NCI-H345 (cell line): Measurements from ENCODE around the gene BSN.

Experiments
- DNase-seq: peaks from one replicate; lab custom pipeline; 2025; lab: John Stamatoyannopoulos, UW

BSN gene

GRCh38 chr3:49654955-49655556 lies 100.8 kb downstream of the BSN start:
- peak; percentile 83 for DNase-seq

GRCh38 chr3:49655731-49656285 lies 101.5 kb downstream of the BSN start:
- DNase-seq = no peak

- no peak for DNase-seq
These were observed 102.3 kb downstream of the BSN start for GRCh38 chr3:49656541-49657112.

GRCh38 chr3:49657208-49657915 lies 103.1 kb downstream of the BSN start:
- no peak for DNase-seq

GRCh38 chr3:49658711-49659110 lies 104.4 kb downstream of the BSN start:
- DNase-seq = no peak

- DNase-seq = no peak
These were observed 105.5 kb downstream of the BSN start for GRCh38 chr3:49659756-49660155.

- no peak for DNase-seq
These were observed 107.0 kb downstream of the BSN start for GRCh38 chr3:49661281-49661680.

GRCh38 chr3:49662021-49662420 lies 107.7 kb downstream of the BSN start:
- DNase-seq = no peak

GRCh38 chr3:49662720-49663413 lies 108.6 kb downstream of the BSN start:
- no peak for DNase-seq

- no peak for DNase-seq
These were observed 109.6 kb downstream of the BSN start for GRCh38 chr3:49663831-49664230.

- DNase-seq = no peak
These were observed 110.0 kb downstream of the BSN start for GRCh38 chr3:49664300-49664699.

- DNase-seq = no peak
These were observed 111.7 kb downstream of the BSN start for GRCh38 chr3:49665822-49666519.

GRCh38 chr3:49666592-49666991 lies 112.3 kb downstream of the BSN start:
- no peak for DNase-seq

- no peak for DNase-seq
These were observed 113.6 kb downstream of the BSN start for GRCh38 chr3:49667701-49668413.

- DNase-seq = no peak
These were observed 114.1 kb downstream of the BSN start for GRCh38 chr3:49668414-49668797.

- DNase-seq = no peak
These were observed 114.6 kb downstream of the BSN start for GRCh38 chr3:49668861-49669260.

- DNase-seq = no peak
These were observed 115.1 kb downstream of the BSN start for GRCh38 chr3:49669352-49669751.

GRCh38 chr3:49670940-49671290 lies 116.6 kb downstream of the BSN start:
- DNase-seq = no peak

GRCh38 chr3:49671291-49672288 lies 117.3 kb downstream of the BSN start:
- no peak for DNase-seq

- DNase-seq = no peak
These were observed 118.9 kb downstream of the BSN start for GRCh38 chr3:49673121-49673714.
